SW 1271 (cell line): Measurements from ENCODE around the gene XPO5.
"Not testable (repeated sequence)": the region's sequence is repeated elsewhere in the genome, so short reads cannot be mapped to it uniquely, and the experiment has no call there.

Experiments used
- DNase-seq, 2 experiments: peaks; one replicate each; lab custom pipeline; 2025; lab: John Stamatoyannopoulos, UW

XPO5 gene

DNA sequence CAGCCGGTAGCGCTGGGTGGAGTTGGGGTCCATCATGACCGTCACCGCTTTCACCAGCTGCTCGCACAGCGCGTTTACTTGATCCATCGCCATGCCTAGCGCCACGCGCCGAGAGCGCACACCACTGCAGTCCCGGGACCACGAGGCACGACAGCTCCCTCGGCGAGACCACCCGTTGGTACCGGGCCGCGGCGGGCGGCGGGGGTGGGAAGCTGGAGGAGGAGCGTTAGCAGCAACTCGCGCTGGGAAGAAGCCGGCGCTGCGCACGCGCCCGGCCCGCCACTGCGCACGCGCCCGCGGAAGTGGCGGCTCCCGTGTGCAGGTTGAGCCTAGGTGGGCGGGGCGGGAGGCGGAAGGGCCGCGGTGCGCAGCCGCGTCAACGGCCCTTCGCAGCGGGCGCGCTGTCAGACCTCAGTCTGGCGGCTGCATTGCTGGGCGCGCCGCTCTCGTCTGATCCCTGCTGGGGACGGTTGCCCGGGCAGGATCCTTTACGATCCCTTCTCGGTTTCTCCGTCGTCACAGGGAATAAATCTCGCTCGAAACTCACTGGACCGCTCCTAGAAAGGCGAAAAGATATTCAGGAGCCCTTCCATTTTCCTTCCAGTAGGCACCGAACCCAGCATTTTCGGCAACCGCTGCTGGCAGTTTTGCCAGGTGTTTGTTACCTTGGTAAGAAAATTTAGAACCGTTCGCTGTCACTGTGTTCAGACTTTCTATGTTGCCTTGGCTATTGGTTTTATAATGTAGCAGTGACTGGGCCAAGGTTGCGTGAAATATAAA, at the start of gene XPO5, which contains the start of gene POLH:
Gene XPO5 (minus strand): TSS at position 267 of the 780 bp plus-strand sequence. CDS start 174 bp downstream, at position 93.
Gene POLH (plus strand): TSS at position 414 of the 780 bp plus-strand sequence. CDS start 6,135 bp downstream, outside the sequence.
- DNase-seq: peak; percentile 70 to 93

GRCh38 chr6:43625393-43625992, 49.7 kb upstream of the XPO5 start:
- DNase-seq: no peak

DNA sequence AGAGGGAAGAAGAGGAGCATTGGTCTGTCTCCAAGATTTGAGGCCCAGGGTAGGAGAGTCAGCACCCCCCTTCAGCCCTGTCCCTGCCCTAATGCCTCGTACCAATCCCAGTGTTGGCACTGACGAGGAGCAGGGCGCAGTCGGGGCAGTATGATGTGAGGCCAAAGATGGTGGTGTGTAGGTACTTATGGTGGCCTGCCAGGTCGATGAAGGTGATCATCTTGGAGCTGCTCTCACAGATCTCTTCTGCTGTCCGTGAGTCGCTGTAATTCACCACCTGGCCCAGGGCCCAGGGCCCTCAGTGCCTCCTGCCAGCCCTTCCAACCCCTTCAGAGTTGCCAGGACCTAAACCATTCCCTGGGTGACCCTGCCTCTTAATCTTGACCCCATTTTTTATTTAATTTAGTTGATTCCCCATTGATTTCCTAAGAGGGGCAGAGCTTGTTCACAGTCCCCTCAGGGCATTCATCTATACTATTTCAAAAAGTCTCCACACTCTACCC, 49.0 kb upstream of the XPO5 start:
- no peak for DNase-seq

- no peak for DNase-seq
Measured at GRCh38 chr6:43623880-43624785, 48.3 kb upstream of the XPO5 start.

GRCh38 chr6:43622541-43622940, 46.7 kb upstream of the XPO5 start:
- DNase-seq: no peak

GRCh38 chr6:43621836-43622180, 46.0 kb upstream of the XPO5 start:
- no peak for DNase-seq

GRCh38 chr6:43621078-43621835, 45.4 kb upstream of the XPO5 start:
- DNase-seq: no peak

GRCh38 chr6:43616725-43617472, 41.1 kb upstream of the XPO5 start:
- DNase-seq: no peak

- DNase-seq: no peak
Measured at GRCh38 chr6:43614396-43614730, 38.5 kb upstream of the XPO5 start.

DNA sequence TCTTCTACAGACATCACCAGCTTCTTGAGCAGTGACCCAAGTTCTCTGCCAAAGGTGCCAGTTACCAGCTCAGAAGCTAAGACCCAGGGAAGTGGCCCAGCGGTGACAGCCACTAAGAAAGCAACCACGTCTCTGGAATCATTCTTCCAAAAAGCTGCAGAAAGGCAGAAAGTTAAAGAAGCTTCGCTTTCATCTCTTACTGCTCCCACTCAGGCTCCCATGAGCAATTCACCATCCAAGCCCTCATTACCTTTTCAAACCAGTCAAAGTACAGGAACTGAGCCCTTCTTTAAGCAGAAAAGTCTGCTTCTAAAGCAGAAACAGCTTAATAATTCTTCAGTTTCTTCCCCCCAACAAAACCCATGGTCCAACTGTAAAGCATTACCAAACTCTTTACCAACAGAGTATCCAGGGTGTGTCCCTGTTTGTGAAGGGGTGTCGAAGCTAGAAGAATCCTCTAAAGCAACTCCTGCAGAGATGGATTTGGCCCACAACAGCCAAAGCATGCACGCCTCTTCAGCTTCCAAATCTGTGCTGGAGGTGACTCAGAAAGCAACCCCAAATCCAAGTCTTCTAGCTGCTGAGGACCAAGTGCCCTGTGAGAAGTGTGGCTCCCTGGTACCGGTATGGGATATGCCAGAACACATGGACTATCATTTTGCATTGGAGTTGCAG, 38.0 kb upstream of the XPO5 start:
- no peak for DNase-seq

DNA sequence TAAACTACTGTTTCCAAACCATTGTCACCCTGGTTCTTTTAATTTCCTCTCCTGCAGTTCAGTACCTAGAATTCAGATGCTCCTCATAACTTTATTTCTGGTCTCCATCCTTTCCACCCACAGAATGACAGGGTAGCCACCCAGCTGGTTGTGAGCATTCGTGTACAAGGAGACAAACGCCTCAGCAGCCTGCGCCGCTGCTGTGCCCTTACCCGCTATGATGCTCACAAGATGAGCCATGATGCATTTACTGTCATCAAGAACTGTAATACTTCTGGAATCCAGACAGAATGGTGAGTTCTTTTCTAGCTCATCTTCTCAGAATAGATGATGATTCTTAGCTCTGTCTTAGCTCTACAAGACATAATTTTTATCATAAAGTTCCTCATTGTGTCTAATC, 34.6 kb upstream of the XPO5 start:
- DNase-seq: no peak

DNA sequence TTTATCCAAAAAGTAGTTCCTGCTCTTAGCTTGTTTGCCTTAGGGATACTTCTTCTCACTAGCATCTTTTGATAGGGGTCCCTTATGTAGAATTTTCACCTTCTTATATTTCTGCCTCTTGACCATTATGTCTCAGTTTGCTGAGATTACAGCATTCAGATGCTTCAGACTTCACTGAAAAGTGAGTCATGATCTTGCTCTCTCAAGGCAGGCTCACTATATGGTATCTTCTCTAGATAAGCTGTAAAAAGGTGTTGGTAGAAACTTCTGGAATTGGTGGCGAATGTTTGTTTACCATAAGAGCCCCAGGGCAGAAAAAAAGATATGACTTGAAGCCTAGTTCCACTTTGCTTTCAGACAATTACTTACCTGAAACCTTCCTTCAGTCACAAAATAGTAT, 33.6 kb upstream of the XPO5 start:
- no peak for DNase-seq

DNA sequence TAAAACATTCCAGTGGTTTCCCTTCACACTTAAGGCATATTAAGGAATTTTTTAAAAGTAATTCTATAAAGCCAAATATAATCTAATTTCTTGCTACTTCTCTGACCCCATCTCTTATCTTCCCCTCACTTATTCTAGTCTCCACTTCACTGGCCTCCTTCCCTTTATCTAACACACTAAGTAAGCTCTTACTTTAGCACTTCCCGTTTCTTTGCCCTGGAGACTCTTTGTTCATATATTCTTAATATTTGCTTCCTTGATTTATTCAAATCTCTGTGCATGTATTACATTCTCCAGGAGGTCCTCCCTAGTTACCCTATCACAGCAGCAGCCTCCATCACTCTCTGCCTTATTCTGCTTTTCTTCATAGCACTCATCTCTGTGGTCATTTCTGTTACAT, 33.0 kb upstream of the XPO5 start:
- no peak for DNase-seq

GRCh38 chr6:43608310-43608763, 32.5 kb upstream of the XPO5 start:
- peak; percentile 30 to 76 for DNase-seq

DNA sequence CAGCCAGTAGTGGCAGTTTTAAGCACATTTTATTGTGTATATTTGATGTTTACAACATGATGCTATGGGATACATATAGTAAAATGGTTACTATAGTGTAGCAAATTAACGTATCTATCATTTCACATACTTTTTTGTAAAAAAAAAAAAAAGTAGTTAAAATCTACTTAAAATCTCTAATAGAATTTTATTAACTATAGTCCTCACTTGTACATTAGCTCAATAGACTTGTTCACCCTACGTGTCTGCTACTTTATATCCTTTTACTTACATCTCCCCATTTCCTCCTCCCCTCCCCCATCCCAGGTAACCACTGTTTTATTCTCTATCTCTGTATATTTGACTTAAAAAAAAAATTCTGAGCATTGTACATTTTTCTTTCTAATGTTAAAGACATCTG, 30.2 kb upstream of the XPO5 start:
- no peak for DNase-seq

- no peak for DNase-seq
Measured at GRCh38 chr6:43604174-43604573, 28.3 kb upstream of the XPO5 start.

DNA sequence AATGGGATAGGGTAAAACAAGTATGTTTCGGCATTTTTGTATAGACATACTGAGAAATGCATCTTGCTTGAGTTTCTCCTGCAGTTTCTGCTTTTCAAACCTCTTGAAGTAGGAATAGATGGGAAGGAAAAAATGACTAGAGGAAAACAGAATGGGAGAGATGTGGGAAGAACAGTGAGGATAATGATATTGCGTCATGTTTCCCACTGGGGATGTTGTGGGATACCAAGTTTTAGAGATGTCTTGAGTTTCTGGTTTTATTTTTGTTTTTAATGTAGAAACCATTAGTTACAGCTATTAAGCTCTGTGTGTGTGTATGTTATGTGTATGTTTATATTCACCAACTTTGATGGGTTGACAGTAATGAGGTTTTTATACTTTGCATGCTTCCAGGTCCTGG, 24.8 kb upstream of the XPO5 start:
- DNase-seq: no peak

DNA sequence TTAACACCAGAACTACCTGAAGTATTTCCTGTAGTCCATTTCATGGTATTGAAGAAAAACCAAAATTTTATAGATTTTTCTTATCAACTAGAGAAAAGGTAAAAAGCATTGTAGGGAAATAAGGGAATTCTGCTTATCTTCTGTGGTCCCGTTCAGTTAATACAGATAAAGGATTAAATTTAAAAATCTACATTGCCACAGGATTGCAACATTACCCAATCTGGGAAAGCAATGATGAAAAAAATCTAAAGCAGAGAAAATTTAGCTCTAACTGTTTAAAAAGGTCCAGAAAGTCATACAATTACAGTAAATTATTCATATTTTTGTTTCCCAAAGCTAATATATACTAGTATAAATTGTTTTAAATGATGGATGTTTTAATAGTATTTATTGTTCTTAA, 18.1 kb upstream of the XPO5 start:
- DNase-seq: no peak

DNA sequence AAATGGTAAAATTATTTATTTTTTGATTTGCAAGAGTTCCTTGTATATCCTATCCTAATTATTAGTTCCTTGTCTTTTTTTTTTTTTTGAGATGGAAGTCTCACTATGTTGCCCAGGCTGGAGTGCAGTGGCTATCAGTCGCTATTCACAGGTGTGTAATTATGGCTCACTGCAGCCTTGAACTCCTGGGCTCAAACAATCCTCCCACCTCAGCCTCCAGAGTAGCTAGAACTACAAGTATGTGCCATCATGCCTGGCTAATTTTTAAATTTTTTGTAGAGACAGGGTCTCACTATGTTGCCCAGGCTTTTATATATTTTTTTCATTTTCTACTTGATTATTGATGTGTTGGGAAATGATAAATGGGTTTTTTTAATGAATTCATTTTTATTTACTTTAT, 13.7 kb upstream of the XPO5 start:
- DNase-seq: not testable (repeated sequence)

- DNase-seq: no peak
Measured at GRCh38 chr6:43588194-43588593, 12.4 kb upstream of the XPO5 start.
